Smooth muscle cell (in vitro differentiated cells): ENCODE measurements around the gene PLD4. TPM values are rescaled to one million over a fixed set of nuclear protein-coding genes. Genes with fewer than 3 reads are reported as not detected.
"Not testable (repeated sequence)": the region's sequence is repeated elsewhere in the genome, so short reads cannot be mapped to it uniquely, and the experiment has no call there.

Source experiments
- DNase-seq: peaks from one replicate; lab custom pipeline; 2025; ENCODE audit not compliant: unreplicated experiment; lab: John Stamatoyannopoulos, UW
- H2AFZ ChIP-seq: fragments of 200-600 bp; sonication (generic); 2 replicates; pipeline ENCODE4 v1.6.0; 2016; ENCODE audit warnings: antibody characterized with exemption, low read depth, mild to moderate bottlenecking
- H3F3A ChIP-seq: fragments of 200-600 bp; sonication (generic); 2 replicates; pipeline ENCODE4 v1.6.0; 2017; ENCODE audit warnings: antibody characterized with exemption, low read depth
- H3K27ac ChIP-seq: fragments of 200-600 bp; sonication (generic); 2 replicates; pipeline ENCODE4 v1.5.1; 2016; ENCODE audit warnings: low read depth, mild to moderate bottlenecking
- H3K27me3 ChIP-seq: fragments of 200-600 bp; sonication (generic); 2 replicates; pipeline ENCODE4 v1.6.1; 2016; ENCODE audit warnings: low read depth, mild to moderate bottlenecking
- H3K36me3 ChIP-seq: fragments of 200-600 bp; sonication (generic); 2 replicates; pipeline ENCODE4 v1.5.1; 2016; ENCODE audit warnings: low read depth
- H3K4me1 ChIP-seq: fragments of 200-600 bp; sonication (generic); 2 replicates; pipeline ENCODE4 v1.5.1; 2016; ENCODE audit warnings: low read depth
- H3K4me2 ChIP-seq: fragments of 200-600 bp; sonication (generic); 2 replicates; pipeline ENCODE4 v1.6.0; 2016; ENCODE audit warnings: mild to moderate bottlenecking
- H3K4me3 ChIP-seq: fragments of 200-600 bp; sonication (generic); 2 replicates; pipeline ENCODE4 v1.5.1; 2016; ENCODE audit warnings: mild to moderate bottlenecking
- H3K79me2 ChIP-seq: fragments of 200-600 bp; sonication (generic); 2 replicates; pipeline ENCODE4 v1.6.0; 2016; ENCODE audit warnings: low read depth, mild to moderate bottlenecking
- H3K9ac ChIP-seq: fragments of 200-600 bp; sonication (generic); 2 replicates; pipeline ENCODE4 v1.6.0; 2016; ENCODE audit warnings: low read depth
- H3K9me3 ChIP-seq: fragments of 200-600 bp; sonication (generic); replicated peaks from 2 replicates; pipeline ENCODE4 v1.5.1; 2016; ENCODE audit warnings: low read depth
- H4K20me1 ChIP-seq: fragments of 200-600 bp; sonication (generic); 2 replicates; pipeline ENCODE4 v1.6.0; 2016; ENCODE audit warnings: low read depth
- CTCF ChIP-seq: fragments of 200-600 bp; sonication (generic); IDR thresholded peaks from 2 replicates; pipeline ENCODE4 v1.5.1; 2017; ENCODE audit warnings: borderline replicate concordance, mild to moderate bottlenecking, antibody characterized with exemption; ENCODE audit not compliant: insufficient read depth, poor library complexity, severe bottlenecking
- WGBS: methylation state at CpG from one replicate; pipeline ENCODE4 v1.1.7; 2016; ENCODE audit warnings: low lambda C conversion rate; 5-methylcytosine and 5-hydroxymethylcytosine counted together
- polyA plus RNA-seq: library from polyadenylated mRNA; unstranded; fragments of >200 nt; fragmentation: Nextera tagmentation; extraction: Ambion mirVana; gene quantifications from 2 replicates; pipeline ENCODE4 v1.2.1, GENCODE V29; 2016
- total RNA-seq: library from RNA; depleted of rRNA; stranded (reverse); fragments of >200 nt; gene quantifications from 2 replicates; pipeline ENCODE4 v1.2.3, GENCODE V29; 2014

PLD4 gene
- total and polyA plus RNA-seq, 2 experiments from 2014 or later, result 0.06 to 0.09 TPM

- Histone ChIP-seq H2AFZ (no peak overlapping the region), H3K27me3 (peaks cover 12% of the 10 kb centered on the region), H3K36me3 (no peaks in the 10 kb centered on the region), H3K9ac (no peak overlapping the region), H3K4me2 (no peak overlapping the region), H3K9me3 (no peaks in the 10 kb centered on the region), H4K20me1 (no peaks in the 10 kb centered on the region), H3K4me3 (no peak overlapping the region), H3K27ac (no peak overlapping the region), H3F3A (no peaks in the 10 kb centered on the region), H3K4me1 (no peaks in the 10 kb centered on the region), H3K79me2 (no peaks in the 10 kb centered on the region)
- TF ChIP-seq CTCF, result no peak
- DNase-seq, result no peak
- 97% methylated on average over 16 of the region's 16 CpGs for WGBS
These were observed 17.9 kb downstream of the PLD4 start for GRCh38 chr14:104942586-104942985.

GRCh38 chr14:104943216-104944015 lies 18.7 kb downstream of the PLD4 start:
- not testable (repeated sequence) for DNase-seq, H4K20me1 ChIP-seq, H3K4me2 ChIP-seq, H3K36me3 ChIP-seq, H3K4me1 ChIP-seq, H3K4me3 ChIP-seq, H2AFZ ChIP-seq, H3K9ac ChIP-seq, H3K9me3 ChIP-seq, H3K79me2 ChIP-seq, H3K27ac ChIP-seq, H3F3A ChIP-seq
- peaks cover 12% of the 10 kb centered on the region for H3K27me3 ChIP-seq
- 94% methylated on average over 29 of the region's 29 CpGs for WGBS

GRCh38 chr14:104944016-104944308 lies 19.3 kb downstream of the PLD4 start:
- not testable (repeated sequence) for H3F3A ChIP-seq, H3K9me3 ChIP-seq, H3K4me3 ChIP-seq, H3K4me1 ChIP-seq, H3K27ac ChIP-seq, DNase-seq, H3K9ac ChIP-seq, H4K20me1 ChIP-seq, H3K4me2 ChIP-seq, H3K36me3 ChIP-seq, H2AFZ ChIP-seq, H3K79me2 ChIP-seq
- H3K27me3 ChIP-seq, result peaks cover 11% of the 10 kb centered on the region
- WGBS, result 86% methylated on average over 6 of the region's 6 CpGs

- WGBS, result 95% methylated on average over 29 of the region's 29 CpGs
- H3K4me1 ChIP-seq, H3K4me2 ChIP-seq, DNase-seq, H3K27me3 ChIP-seq, H2AFZ ChIP-seq, H3K4me3 ChIP-seq, H3K27ac ChIP-seq, H4K20me1 ChIP-seq, H3K9ac ChIP-seq, H3K79me2 ChIP-seq, H3F3A ChIP-seq, H3K36me3 ChIP-seq, H3K9me3 ChIP-seq: not testable (repeated sequence)
These were observed 19.9 kb downstream of the PLD4 start for GRCh38 chr14:104944436-104945205.

- H3F3A ChIP-seq, H3K27me3 ChIP-seq, H3K36me3 ChIP-seq, H4K20me1 ChIP-seq, H3K27ac ChIP-seq, H3K4me3 ChIP-seq, H3K9me3 ChIP-seq, H3K4me1 ChIP-seq, H3K9ac ChIP-seq, H2AFZ ChIP-seq, H3K4me2 ChIP-seq, H3K79me2 ChIP-seq, DNase-seq: not testable (repeated sequence)
- 96% methylated on average over 19 of the region's 20 CpGs for WGBS
These were observed 20.6 kb downstream of the PLD4 start for GRCh38 chr14:104945266-104945665.

GRCh38 chr14:104945986-104946965 lies 21.6 kb downstream of the PLD4 start:
- H3K4me2 ChIP-seq, H3K27ac ChIP-seq, H3K79me2 ChIP-seq, H4K20me1 ChIP-seq, H3K4me1 ChIP-seq, H3K9ac ChIP-seq, H3F3A ChIP-seq, H2AFZ ChIP-seq, H3K4me3 ChIP-seq, H3K9me3 ChIP-seq, DNase-seq, H3K36me3 ChIP-seq, H3K27me3 ChIP-seq: not testable (repeated sequence)
- 94% methylated on average over 43 of the region's 43 CpGs for WGBS

GRCh38 chr14:104947201-104947600 lies 22.5 kb downstream of the PLD4 start:
- not testable (repeated sequence) for H3K9ac ChIP-seq, H3K36me3 ChIP-seq, H3F3A ChIP-seq, H3K79me2 ChIP-seq, H3K27ac ChIP-seq, H3K9me3 ChIP-seq, H3K4me1 ChIP-seq, H2AFZ ChIP-seq, H3K4me3 ChIP-seq, H3K4me2 ChIP-seq, DNase-seq, H4K20me1 ChIP-seq, H3K27me3 ChIP-seq
- 96% methylated on average over 13 of the region's 13 CpGs for WGBS
